Loucy (cell line): Measurements from ENCODE around the gene CDC7.

Experiments used
- CTCF ChIP-seq: fragments of 200-600 bp; sonication (generic); conservative IDR thresholded peaks from 2 replicates; pipeline ENCODE4 v1.5.1; 2014; ENCODE audit warnings: mild to moderate bottlenecking, antibody characterized with exemption, low read length
- EZH2phosphoT487 ChIP-seq: fragments of 200-600 bp; IDR thresholded peaks from 2 replicates; pipeline ENCODE4 v1.6.1; 2018; ENCODE audit warnings: antibody characterized with exemption, mild to moderate bottlenecking, moderate library complexity, borderline replicate concordance

DNA sequence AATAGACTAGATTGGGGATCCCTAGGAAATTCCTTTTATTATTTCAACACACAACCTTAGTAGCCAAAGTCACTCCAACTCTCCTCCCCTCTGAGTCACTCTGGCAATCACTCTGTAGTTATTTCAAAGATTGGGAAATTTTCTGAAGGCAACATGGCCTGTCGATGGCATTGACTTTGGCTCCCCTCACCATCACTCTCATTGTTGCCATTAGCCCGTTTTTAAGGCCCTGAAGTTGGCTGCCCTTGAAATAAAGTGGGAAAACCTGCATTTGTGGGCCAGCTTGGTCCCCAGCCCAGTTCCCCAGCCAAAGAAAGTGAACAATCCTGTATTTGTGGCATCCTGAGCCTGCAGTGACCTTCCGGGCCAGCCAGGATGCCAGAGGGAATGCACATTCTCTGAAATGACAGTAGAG, 52.5 kb downstream of the CDC7 start:
- no peak for TF ChIP-seq CTCF
- TF ChIP-seq EZH2phosphoT487 = no peak
